ENCODE results near the gene PATZ1. TPM values are rescaled to one million over a fixed set of nuclear protein-coding genes. Genes with fewer than 3 reads are reported as not detected.

Gene PATZ1
- total RNA-seq, 1 experiment from 2014 or later = 120 TPM

DNA sequence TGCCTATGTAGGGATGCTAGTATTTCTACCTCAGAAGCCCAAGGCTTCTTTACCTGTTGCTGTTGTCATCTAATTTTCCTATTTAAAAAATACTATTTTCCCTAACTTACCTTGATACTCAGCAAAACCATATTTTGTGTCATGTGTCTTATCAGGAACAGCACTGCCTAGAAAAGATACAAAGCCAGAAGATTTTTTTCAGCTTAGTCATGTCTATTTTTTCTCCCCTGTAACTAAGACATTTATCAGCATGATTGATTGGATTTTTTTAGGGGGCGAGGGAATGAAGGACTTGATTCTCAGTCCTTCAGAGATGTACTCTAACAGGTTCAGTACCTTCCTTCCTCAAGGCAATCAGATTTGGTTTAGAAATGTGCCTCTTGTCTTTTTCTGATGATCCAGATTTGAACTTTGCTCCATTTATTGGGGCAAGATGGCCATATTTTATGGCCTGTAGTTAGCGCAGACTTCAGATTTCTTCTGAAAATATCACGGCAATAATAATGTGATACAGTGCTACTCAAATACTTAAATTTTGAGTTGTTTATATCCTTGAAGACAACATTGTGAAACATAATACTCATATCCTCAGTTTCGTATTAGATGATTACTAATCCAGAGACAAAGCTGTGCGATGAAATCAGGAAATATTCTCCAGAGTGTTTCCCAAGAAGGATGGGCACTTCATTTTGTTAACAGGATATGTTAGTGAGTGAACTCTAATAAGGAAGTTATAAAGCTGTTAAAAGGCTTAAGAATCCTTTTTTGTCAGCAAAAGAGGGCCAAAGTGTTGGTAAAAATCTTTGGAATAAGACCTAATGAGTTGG lies 50.1 kb downstream of the PATZ1 start:
- TF ChIP-seq, protein P1, sequence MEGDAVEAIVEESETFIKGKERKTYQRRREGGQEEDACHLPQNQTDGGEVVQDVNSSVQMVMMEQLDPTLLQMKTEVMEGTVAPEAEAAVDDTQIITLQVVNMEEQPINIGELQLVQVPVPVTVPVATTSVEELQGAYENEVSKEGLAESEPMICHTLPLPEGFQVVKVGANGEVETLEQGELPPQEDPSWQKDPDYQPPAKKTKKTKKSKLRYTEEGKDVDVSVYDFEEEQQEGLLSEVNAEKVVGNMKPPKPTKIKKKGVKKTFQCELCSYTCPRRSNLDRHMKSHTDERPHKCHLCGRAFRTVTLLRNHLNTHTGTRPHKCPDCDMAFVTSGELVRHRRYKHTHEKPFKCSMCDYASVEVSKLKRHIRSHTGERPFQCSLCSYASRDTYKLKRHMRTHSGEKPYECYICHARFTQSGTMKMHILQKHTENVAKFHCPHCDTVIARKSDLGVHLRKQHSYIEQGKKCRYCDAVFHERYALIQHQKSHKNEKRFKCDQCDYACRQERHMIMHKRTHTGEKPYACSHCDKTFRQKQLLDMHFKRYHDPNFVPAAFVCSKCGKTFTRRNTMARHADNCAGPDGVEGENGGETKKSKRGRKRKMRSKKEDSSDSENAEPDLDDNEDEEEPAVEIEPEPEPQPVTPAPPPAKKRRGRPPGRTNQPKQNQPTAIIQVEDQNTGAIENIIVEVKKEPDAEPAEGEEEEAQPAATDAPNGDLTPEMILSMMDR (conservative IDR thresholded peaks at IDR 0.05) = no peak
- no peak overlapping the region for H3K27ac Mint-ChIP-seq
- no CpG with 5 or more reads among the region's 5 CpGs for WGBS (ENCODE audit: extremely low coverage, insufficient read length, low lambda C conversion rate)

More for the DNA sequence above, 50.1 kb downstream of the PATZ1 start:
- no peaks in the 10 kb centered on the region for H3K79me1 ChIP-seq (ENCODE audit: insufficient read depth, low read depth, low read length, poor library complexity, severe bottlenecking)
- H3K9me3 Mint-ChIP-seq = no peaks in the 10 kb centered on the region; a peak in 1 of 5 replicates
- no peak overlapping the region for H3T11ph ChIP-seq (ENCODE audit: low read length)
- H3K27me3 Mint-ChIP-seq (ENCODE audit: low read depth) = peaks cover 6% of the 10 kb centered on the region
- H2BK12ac ChIP-seq (ENCODE audit: insufficient read length, low read depth, low read length) = no peak overlapping the region
- no peak overlapping the region for H3K4ac ChIP-seq (ENCODE audit: low read depth, low read length)
- no peaks in the 10 kb centered on the region; the same call in 1 of the 2 replicates for H3K4me1 ChIP-seq (ENCODE audit: insufficient read depth, low read length)
- H3K56ac ChIP-seq (ENCODE audit: insufficient read length, low read depth, low read length) = no peak overlapping the region
- H3K27me3 ChIP-seq (ENCODE audit: insufficient read depth, low read length) = peaks cover 2% of the 10 kb centered on the region; the same call in 1 of the 2 replicates
- H3K23ac ChIP-seq (ENCODE audit: insufficient read length, low read depth, low read length) = no peak overlapping the region
- no peaks in the 10 kb centered on the region; a peak in 1 of 7 replicates for H3K36me3 Mint-ChIP-seq (ENCODE audit: insufficient read depth in 1 of 3, low read depth in 3 of 3)
- H4K5ac ChIP-seq (ENCODE audit: insufficient read length, low read depth, low read length) = no peak overlapping the region
- no peak overlapping the region for H4K91ac ChIP-seq (ENCODE audit: insufficient read length, low read depth, low read length)
- no peaks in the 10 kb centered on the region for H3K9me3 ChIP-seq (ENCODE audit: control insufficient read depth, low read depth, low read length)
- no peak overlapping the region for H3K4me2 ChIP-seq (ENCODE audit: insufficient read depth, insufficient read length, low read length)
- no peak overlapping the region for H3K4me3 Mint-ChIP-seq
- no peak overlapping the region for H3K9ac ChIP-seq (ENCODE audit: extremely low read depth, insufficient read length, low read length)
- H3K23me2 ChIP-seq (ENCODE audit: insufficient read length, low read depth, low read length, poor library complexity, severe bottlenecking) = peaks cover 4% of the 10 kb centered on the region
- no peak overlapping the region for H2BK15ac ChIP-seq (ENCODE audit: low read depth, low read length)
- H2BK5ac ChIP-seq (ENCODE audit: insufficient read length, low read length) = no peak overlapping the region
- peaks cover 13 to 20% of the 10 kb centered on the region in 2 experiments for H3K4me1 Mint-ChIP-seq
- no peak overlapping the region for H2AK5ac ChIP-seq (ENCODE audit: insufficient read length, low read length)
- no peak for DNase-seq
- H3K14ac ChIP-seq (ENCODE audit: insufficient read depth, low read length) = no peak overlapping the region
- no peak overlapping the region for H2BK120ac ChIP-seq (ENCODE audit: low read depth, low read length, poor library complexity, severe bottlenecking)
- H4K8ac ChIP-seq (replicated peaks; ENCODE audit: insufficient read length, low read depth, low read length) = no peak overlapping the region
- H2AFZ ChIP-seq (ENCODE audit: low read length) = no peak overlapping the region
- no peak overlapping the region for H2BK20ac ChIP-seq (ENCODE audit: low read depth, low read length, poor library complexity, severe bottlenecking)
- no peaks in the 10 kb centered on the region for H4K20me1 ChIP-seq (ENCODE audit: control insufficient read depth, insufficient read depth, insufficient read length)
- H3K79me2 ChIP-seq (ENCODE audit: insufficient read depth, low read length) = no peaks in the 10 kb centered on the region
- H3K27ac ChIP-seq (ENCODE audit: insufficient read length, low read depth, low read length) = no peak overlapping the region
- no peak overlapping the region for H3K18ac ChIP-seq (ENCODE audit: insufficient read length, low read depth, low read length)
